ENCODE measurements around the gene ARMC9. TPM values are rescaled to one million over a fixed set of nuclear protein-coding genes. Genes with fewer than 3 reads are reported as not detected.

ARMC9 gene
- total and polyA plus RNA-seq, 2 donors (not counting 3 experiments of a cell fraction or from before 2014, with no cell fraction given), result 16.4 to 24.2 TPM

DNA sequence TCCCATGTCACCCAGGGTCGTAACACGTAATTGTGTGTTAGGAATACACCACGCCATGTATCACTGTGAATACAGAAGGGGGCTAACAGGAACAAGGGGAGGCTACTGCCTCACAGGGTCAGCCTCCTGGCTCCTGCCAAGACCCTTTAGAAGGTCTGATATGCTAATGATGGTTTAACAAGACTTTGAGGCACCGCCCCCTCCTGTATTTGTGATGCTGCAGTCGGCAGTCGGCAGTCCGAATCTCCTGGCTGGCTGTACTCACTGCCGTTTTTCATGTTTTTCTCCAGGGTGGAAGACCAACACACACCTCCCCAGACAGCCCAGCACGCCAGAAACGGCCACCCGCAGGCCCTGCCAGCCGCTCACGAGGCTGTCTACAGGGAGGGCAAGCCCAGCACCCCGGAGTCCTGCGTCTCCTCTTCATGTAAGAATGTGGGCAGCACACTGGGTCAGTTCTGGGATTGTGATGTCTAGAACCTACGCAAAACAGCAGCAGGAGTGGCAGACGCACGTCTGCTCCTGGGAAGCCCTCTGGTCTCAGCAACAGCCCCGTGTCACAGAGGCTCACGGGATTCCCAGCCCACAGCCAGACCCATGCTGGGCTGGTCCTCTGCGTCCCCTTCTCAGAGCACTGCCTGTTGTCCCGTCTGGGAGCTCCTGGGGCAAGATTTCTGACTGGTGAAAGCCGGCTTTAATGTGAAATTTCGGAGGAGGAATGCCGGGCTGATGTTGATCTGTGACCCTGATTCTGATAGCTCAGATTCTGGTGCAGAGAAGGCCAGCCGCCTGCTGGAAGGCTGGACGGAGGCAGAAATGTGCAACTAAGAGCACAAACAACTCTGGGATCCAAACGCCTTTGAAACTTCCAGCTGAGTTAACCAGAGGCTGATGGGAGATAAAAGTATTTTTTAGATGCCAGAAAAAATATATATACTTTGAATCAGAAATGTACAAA, 157.4 kb downstream of the ARMC9 start:
- Histone ChIP-seq H3K79me2 (ENCODE audit: control insufficient read depth, insufficient read depth, low read length) (no peaks in the 10 kb centered on the region), H3K9me3 (replicated peaks; ENCODE audit: control insufficient read depth, insufficient read depth, low read length) (no peaks in the 10 kb centered on the region), H2AFZ (ENCODE audit: low read depth, low read length) (peak overlapping the region; percentile 85), H3K27ac (ENCODE audit: insufficient read depth, low read depth, low read length) (no peak overlapping the region), H3K27me3 (ENCODE audit: control insufficient read depth in 2 of 2, insufficient read depth in 2 of 2, low read length in 2 of 2) (no peaks in the 10 kb centered on the region), H3K4me2 (ENCODE audit: insufficient read depth, low read length) (no peak overlapping the region), H3K36me3 (ENCODE audit: control insufficient read depth in 2 of 2, extremely low read depth in 1 of 2, insufficient read depth in 2 of 2, low read length in 2 of 2) (no peaks in the 10 kb centered on the region), H3K4me3 (replicated peaks in 1 of 3; ENCODE audit: insufficient read depth in 1 of 3, low read depth in 1 of 3, low read length in 3 of 3) (no peak overlapping the region), H4K20me1 (replicated peaks; ENCODE audit: control insufficient read depth, extremely low read depth, insufficient read depth, low read length) (no peaks in the 10 kb centered on the region), H3K9ac (replicated peaks; ENCODE audit: extremely low read depth, insufficient read depth, low read length) (no peak overlapping the region), H3K4me1 (ENCODE audit: control insufficient read depth, extremely low read depth, insufficient read depth, low read length) (no peaks in the 10 kb centered on the region), H3K9me1 (replicated peaks; ENCODE audit: control insufficient read depth, extremely low read depth, insufficient read depth, low read length) (no peaks in the 10 kb centered on the region)
- BruUV-seq (replicated peaks), result no TSS peak
- intact Hi-C loops (cut with micrococcal nuclease) (no loop called here), dilution Hi-C loops (cut with MboI; ENCODE audit: extremely low pct_ligation_motif_present, low sequenced_read_pairs) (no loop called here)
- DNase-seq (ENCODE audit: low read depth, low spot score) (peak; percentile 44), FAIRE-seq (no peak)
- ChIA-PET POLR2A (no interaction called here), CTCF (interaction anchor here (0.7 to 1.9 kb wide), 3 partner anchors 9 to 96 kb away, joined by 3 to 6 read pairs (median 4); no protein-coding TSS in a partner anchor)
- no peak for TF ChIP-seq GATA2 (IDR thresholded peaks at IDR 0.05; ENCODE audit: insufficient read depth, insufficient read length, low read depth, low read length)
- TF ChIP-seq FOS (IDR thresholded peaks at IDR 0.05; ENCODE audit: borderline replicate concordance, insufficient read depth, low read length), result no peak
- no peak for TF ChIP-seq EZH2 (IDR thresholded peaks at IDR 0.05; ENCODE audit: borderline replicate concordance, low read depth, low read length, severe bottlenecking)
- TF ChIP-seq, protein P1, sequence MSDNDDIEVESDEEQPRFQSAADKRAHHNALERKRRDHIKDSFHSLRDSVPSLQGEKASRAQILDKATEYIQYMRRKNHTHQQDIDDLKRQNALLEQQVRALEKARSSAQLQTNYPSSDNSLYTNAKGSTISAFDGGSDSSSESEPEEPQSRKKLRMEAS (IDR thresholded peaks at IDR 0.05; ENCODE audit: insufficient read depth, insufficient read length), result no peak
- no peak for TF ChIP-seq POLR2A (IDR thresholded peaks at IDR 0.05; ENCODE audit: low read depth, low read length)
- TF ChIP-seq, protein P2, sequence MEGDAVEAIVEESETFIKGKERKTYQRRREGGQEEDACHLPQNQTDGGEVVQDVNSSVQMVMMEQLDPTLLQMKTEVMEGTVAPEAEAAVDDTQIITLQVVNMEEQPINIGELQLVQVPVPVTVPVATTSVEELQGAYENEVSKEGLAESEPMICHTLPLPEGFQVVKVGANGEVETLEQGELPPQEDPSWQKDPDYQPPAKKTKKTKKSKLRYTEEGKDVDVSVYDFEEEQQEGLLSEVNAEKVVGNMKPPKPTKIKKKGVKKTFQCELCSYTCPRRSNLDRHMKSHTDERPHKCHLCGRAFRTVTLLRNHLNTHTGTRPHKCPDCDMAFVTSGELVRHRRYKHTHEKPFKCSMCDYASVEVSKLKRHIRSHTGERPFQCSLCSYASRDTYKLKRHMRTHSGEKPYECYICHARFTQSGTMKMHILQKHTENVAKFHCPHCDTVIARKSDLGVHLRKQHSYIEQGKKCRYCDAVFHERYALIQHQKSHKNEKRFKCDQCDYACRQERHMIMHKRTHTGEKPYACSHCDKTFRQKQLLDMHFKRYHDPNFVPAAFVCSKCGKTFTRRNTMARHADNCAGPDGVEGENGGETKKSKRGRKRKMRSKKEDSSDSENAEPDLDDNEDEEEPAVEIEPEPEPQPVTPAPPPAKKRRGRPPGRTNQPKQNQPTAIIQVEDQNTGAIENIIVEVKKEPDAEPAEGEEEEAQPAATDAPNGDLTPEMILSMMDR (IDR thresholded peaks at IDR 0.05; ENCODE audit: extremely low read depth in 1 of 2, insufficient read depth in 1 of 2, low read depth in 1 of 2, low read length in 2 of 2), result no peak
- TF ChIP-seq MYC (IDR thresholded peaks at IDR 0.05; ENCODE audit: low read depth, low read length), result no peak
- no peak for TF ChIP-seq POLR2AphosphoS5 (IDR thresholded peaks at IDR 0.05; ENCODE audit: insufficient read depth, low read depth, low read length)
- TF ChIP-seq JUN (IDR thresholded peaks at IDR 0.05; ENCODE audit: borderline replicate concordance, insufficient read depth, insufficient read length, low read depth), result no peak

Measured in endothelial cell of umbilical vein (primary cell).